ENCODE data around the gene RELL1.

Gene RELL1

GRCh38 chr4:37635155-37635554, 51.0 kb downstream of the RELL1 start:
- no peak for DNase-seq (ENCODE audit: low read depth)

- DNase-seq (ENCODE audit: low read depth) = no peak
Measured at GRCh38 chr4:37634180-37634579, 52.0 kb downstream of the RELL1 start.

- no peak for DNase-seq (ENCODE audit: low read depth)
Measured at GRCh38 chr4:37632836-37633235, 53.3 kb downstream of the RELL1 start.

GRCh38 chr4:37631551-37631950, 54.6 kb downstream of the RELL1 start:
- DNase-seq (ENCODE audit: low read depth) = no peak

GRCh38 chr4:37629713-37630112, 56.5 kb downstream of the RELL1 start:
- DNase-seq (ENCODE audit: low read depth) = no peak

- DNase-seq (ENCODE audit: low read depth) = peak; percentile 51
Measured at GRCh38 chr4:37628977-37629609, 57.1 kb downstream of the RELL1 start.

GRCh38 chr4:37627263-37627662, 58.9 kb downstream of the RELL1 start:
- no peak for DNase-seq (ENCODE audit: low read depth)

GRCh38 chr4:37625499-37625898, 60.7 kb downstream of the RELL1 start:
- no peak for DNase-seq (ENCODE audit: low read depth)

GRCh38 chr4:37623940-37624339, 62.2 kb downstream of the RELL1 start:
- DNase-seq (ENCODE audit: low read depth) = no peak

- no peak for DNase-seq (ENCODE audit: low read depth)
Measured at GRCh38 chr4:37623125-37623524, 63.1 kb downstream of the RELL1 start.

GRCh38 chr4:37620176-37620575, 66.0 kb downstream of the RELL1 start:
- DNase-seq (ENCODE audit: low read depth) = no peak

GRCh38 chr4:37615720-37616063, 70.5 kb downstream of the RELL1 start:
- no peak for DNase-seq (ENCODE audit: low read depth)

GRCh38 chr4:37615059-37615719, 71.0 kb downstream of the RELL1 start:
- DNase-seq (ENCODE audit: low read depth) = no peak

- no peak for DNase-seq (ENCODE audit: low read depth)
Measured at GRCh38 chr4:37612811-37613210, 73.4 kb downstream of the RELL1 start.

- no peak for DNase-seq (ENCODE audit: low read depth)
Measured at GRCh38 chr4:37609626-37610025, 76.5 kb downstream of the RELL1 start.

- no peak for DNase-seq (ENCODE audit: low read depth)
Measured at GRCh38 chr4:37607018-37607417, 79.2 kb downstream of the RELL1 start.

- no peak for DNase-seq (ENCODE audit: low read depth)
Measured at GRCh38 chr4:37605843-37606565, 80.2 kb downstream of the RELL1 start.

- peak; percentile 17 for DNase-seq (ENCODE audit: low read depth)
Measured at GRCh38 chr4:37604461-37604860, 81.7 kb downstream of the RELL1 start.

GRCh38 chr4:37603711-37604110, 82.5 kb downstream of the RELL1 start:
- DNase-seq (ENCODE audit: low read depth) = no peak

- DNase-seq (ENCODE audit: low read depth) = peak; percentile 23
Measured at GRCh38 chr4:37603070-37603468, 83.1 kb downstream of the RELL1 start.

- no peak for DNase-seq (ENCODE audit: low read depth)
Measured at GRCh38 chr4:37602454-37603069, 83.6 kb downstream of the RELL1 start.

GRCh38 chr4:37601531-37601930, 84.6 kb downstream of the RELL1 start:
- peak; percentile 19 for DNase-seq (ENCODE audit: low read depth)
